HCT116 (cell line): ENCODE results near the gene MEIS1. TPM values are rescaled to one million over a fixed set of nuclear protein-coding genes. Genes with fewer than 3 reads are reported as not detected.

Experiments used
- ATAC-seq: fragments of 200-7000 bp; cut with Tn5 transposase; 2 replicates; pipeline ENCODE4 v1.9.1; 2020; ENCODE audit warnings: mild to moderate bottlenecking, moderate library complexity
- BruUV-seq: library from RNA; stranded (reverse); fragments of 400-500 nt; replicated peaks from 2 replicates; lab custom pipeline; 2021; lab: Mats Ljungman, UMichigan
- CTCF ChIA-PET: fragments of 300-600 bp; sonication (Branson Sonifier 250); formaldehyde crosslinking; loops from one replicate; lab custom pipeline; 2021; ENCODE audit warnings: antibody characterized with exemption; lab: Charles Lee
- POLR2A ChIA-PET: fragments of 300-600, 350-600 bp; sonication (Branson Sonifier 250); formaldehyde crosslinking; loops from one replicate; lab custom pipeline; 2021; ENCODE audit warnings: antibody characterized with exemption; lab: Charles Lee
- RAD21 ChIA-PET, 2 experiments: fragments of 300-600 bp; sonication (Branson Sonifier 250); formaldehyde crosslinking; loops; one replicate each; lab custom pipeline; 2023; ENCODE audit warnings: low total read pairs in 2 of 2; ENCODE audit not compliant: uncharacterized antibody in 2 of 2, unreplicated experiment in 2 of 2, low non-redundant PET in 1 of 2; lab: Charles Lee
- DNase-seq: peaks from one replicate; pipeline ENCODE4 v3.0.0-alpha.2; 2010; ENCODE audit warnings: low read depth, low spot score
- H2AFZ ChIP-seq: fragments of 200-600 bp; shearing (Covaris generic), sonication (generic); 2 replicates; pipeline ENCODE4 v1.6.1; 2017; ENCODE audit warnings: low read depth, mixed run types, mixed read lengths, antibody characterized with exemption, low read length; ENCODE audit not compliant: poor library complexity, severe bottlenecking
- H3K27ac ChIP-seq: 2 replicates; pipeline ENCODE4 v1.5.1; 2012; ENCODE audit warnings: low read depth, low read length
- H3K27me3 ChIP-seq: fragments of 200-600 bp; sonication (generic); 2 replicates; pipeline ENCODE4 v1.6.1; 2016; ENCODE audit warnings: mixed run types, low read length, mixed read lengths; ENCODE audit not compliant: insufficient read depth
- H3K36me3 ChIP-seq, 2 experiments: fragments of 200-500 bp in 1 of 2; fragments of 200-600 bp in 1 of 2; sonication (Bioruptor generic) in 1 of 2; sonication (generic) in 1 of 2; 2 replicates each; pipeline versions ENCODE4 v1.5.1 to v1.6.1; 2014 to 2016; ENCODE audit warnings: low read length in 2 of 2, inconsistent platforms in 1 of 2, mixed read lengths in 1 of 2, mixed run types in 1 of 2; ENCODE audit not compliant: insufficient read depth in 2 of 2, control insufficient read depth in 1 of 2
- H3K4me1 ChIP-seq, 2 experiments: fragments of 200-600 bp in 1 of 2; sonication (generic) in 1 of 2; 2 replicates each; pipeline versions ENCODE4 v1.5.1 to v1.6.1; 2012 to 2017; ENCODE audit warnings: low read length in 2 of 2, inconsistent platforms in 1 of 2, mild to moderate bottlenecking in 1 of 2, mixed read lengths in 1 of 2, mixed run types in 1 of 2, moderate library complexity in 1 of 2; ENCODE audit not compliant: insufficient read depth in 2 of 2, control insufficient read depth in 1 of 2
- H3K4me2 ChIP-seq: fragments of 200-600 bp; sonication (generic); 2 replicates; pipeline ENCODE4 v1.6.1; 2017; ENCODE audit warnings: mixed run types, low read length, mixed read lengths
- H3K4me3 ChIP-seq, 2 experiments: fragments of 200-600 bp in 1 of 2; sonication (generic) in 1 of 2; replicated peaks in 1 of 2; 2 replicates each; pipeline ENCODE4 v1.5.1; 2011 to 2016; ENCODE audit warnings: low read length in 2 of 2, control low read depth in 1 of 2, low read depth in 1 of 2, mild to moderate bottlenecking in 1 of 2, mixed read lengths in 1 of 2, mixed run types in 1 of 2
- H3K79me2 ChIP-seq: fragments of 200-600 bp; sonication (generic); 2 replicates; pipeline ENCODE4 v1.6.1; 2017; ENCODE audit warnings: mild to moderate bottlenecking, mixed run types, low read length, moderate library complexity, mixed read lengths; ENCODE audit not compliant: insufficient read depth
- H3K9ac ChIP-seq: fragments of 200-600 bp; sonication (generic); 2 replicates; pipeline ENCODE4 v1.6.1; 2016; ENCODE audit warnings: low read length, mixed read lengths
- H3K9me2 ChIP-seq: fragments of 200-600 bp; sonication (generic), shearing (Covaris generic); 2 replicates; pipeline ENCODE4 v1.6.1; 2017; ENCODE audit warnings: mixed run types, mild to moderate bottlenecking, moderate library complexity; ENCODE audit not compliant: insufficient read depth
- H3K9me3 ChIP-seq, 2 experiments: fragments of 200-500 bp in 1 of 2; fragments of 200-600 bp in 1 of 2; sonication (Bioruptor generic) in 1 of 2; sonication (generic) in 1 of 2; 2 replicates each; pipeline ENCODE4 v1.6.1; 2014 to 2017; ENCODE audit warnings: low read length in 2 of 2, mixed read lengths in 2 of 2, inconsistent platforms in 1 of 2, low read depth in 1 of 2, mild to moderate bottlenecking in 1 of 2, mixed run types in 1 of 2, moderate library complexity in 1 of 2; ENCODE audit not compliant: control insufficient read depth in 1 of 2, insufficient read depth in 1 of 2
- H4K20me1 ChIP-seq: fragments of 200-600 bp; sonication (generic), shearing (Covaris generic); 2 replicates; pipeline ENCODE4 v1.6.1; 2017; ENCODE audit warnings: mixed run types, mild to moderate bottlenecking, moderate library complexity; ENCODE audit not compliant: insufficient read depth
- CBX3 ChIP-seq: IDR thresholded peaks from 2 replicates; pipeline ENCODE4 v1.6.1; 2012; ENCODE audit warnings: low read depth
- CTCF ChIP-seq, 3 experiments: fragments of 200-600 bp in 1 of 3; sonication (generic) in 1 of 3; IDR thresholded peaks in 2 of 3; conservative IDR thresholded peaks in 1 of 3; 2 replicates each; pipeline ENCODE4 v1.5.1; 2012 to 2017; ENCODE audit warnings: low read depth in 2 of 3, low read length in 2 of 3, antibody characterized with exemption in 1 of 3, borderline replicate concordance in 1 of 3, control low read depth in 1 of 3, mild to moderate bottlenecking in 1 of 3, mixed read lengths in 1 of 3, mixed run types in 1 of 3, moderate library complexity in 1 of 3; ENCODE audit not compliant: insufficient read depth in 1 of 3
- EGR1 ChIP-seq: IDR thresholded peaks from 2 replicates; pipeline ENCODE4 v1.6.1; 2012; ENCODE audit warnings: low read depth
- EZH2phosphoT487 ChIP-seq: fragments of 200-600 bp; IDR thresholded peaks from 2 replicates; pipeline ENCODE4 v1.6.1; 2018; ENCODE audit warnings: antibody characterized with exemption, borderline replicate concordance
- JUND ChIP-seq: IDR thresholded peaks from 2 replicates; pipeline ENCODE4 v1.6.1; 2012
- RAD21 ChIP-seq: IDR thresholded peaks from 2 replicates; pipeline ENCODE4 v1.6.1; 2012; ENCODE audit warnings: low read depth, mild to moderate bottlenecking
- SIN3A ChIP-seq: IDR thresholded peaks from 2 replicates; pipeline ENCODE4 v1.6.1; 2012; ENCODE audit warnings: low read depth
- SRF ChIP-seq: IDR thresholded peaks from 2 replicates; pipeline ENCODE4 v1.6.1; 2012; ENCODE audit warnings: low read depth
- TCF7L2 ChIP-seq: IDR thresholded peaks from 2 replicates; pipeline ENCODE4 v1.7.0; 2011; ENCODE audit warnings: borderline replicate concordance, inconsistent platforms; ENCODE audit not compliant: insufficient read depth, insufficient read length; ENCODE audit errors: extremely low read depth
- YY1 ChIP-seq: IDR thresholded peaks from 2 replicates; pipeline ENCODE4 v1.6.1; 2011; ENCODE audit warnings: low read length, low read depth, moderate library complexity, mild to moderate bottlenecking; ENCODE audit not compliant: insufficient replicate concordance; ENCODE audit errors: extremely low read depth
- ZBTB33 ChIP-seq: IDR thresholded peaks from 2 replicates; pipeline ENCODE4 v1.6.1; 2011; ENCODE audit warnings: mild to moderate bottlenecking, low read length, moderate library complexity; ENCODE audit not compliant: insufficient replicate concordance; ENCODE audit errors: extremely low read depth
- intact Hi-C: fragments of 100-400 bp; cut with micrococcal nuclease; formaldehyde crosslinking; loops from 2 replicates; pipeline ENCODE4 v1.10.0; 2022
- total RNA-seq: library from RNA; stranded (reverse); gene quantifications from one replicate; pipeline ENCODE4 v1.2.1, GENCODE V29; 2021; ENCODE audit not compliant: unreplicated experiment
- TF ChIP-seq, protein P1 (sequence below): IDR thresholded peaks from 2 replicates; pipeline ENCODE4 v1.6.1; 2012; ENCODE audit warnings: low read depth

Gene MEIS1
- total RNA-seq, 1 experiment from 2014 or later = 0.32 TPM

DNA sequence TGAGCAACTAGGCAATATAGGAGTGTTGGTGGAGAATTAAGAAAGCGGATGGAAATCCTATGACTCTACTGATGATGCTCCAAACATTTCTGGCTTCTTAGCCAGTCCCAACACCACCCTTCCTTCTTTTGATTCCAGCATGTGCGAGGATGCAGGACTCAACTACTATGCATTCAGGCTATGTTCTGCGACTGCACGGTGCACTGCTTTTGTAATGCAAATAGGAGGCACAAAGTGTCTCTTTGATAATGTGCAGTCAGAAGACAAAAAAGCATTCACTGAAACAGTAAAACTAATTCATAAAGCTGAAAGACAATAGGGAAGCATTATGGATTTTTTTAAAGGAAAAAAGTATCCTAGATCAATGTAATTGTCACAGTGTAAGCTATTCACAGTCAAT, 106.7 kb downstream of the MEIS1 start:
- POLR2A ChIA-PET = no interaction called here
- no TSS peak for BruUV-seq
- no peak for TF ChIP-seq TCF7L2

DNA sequence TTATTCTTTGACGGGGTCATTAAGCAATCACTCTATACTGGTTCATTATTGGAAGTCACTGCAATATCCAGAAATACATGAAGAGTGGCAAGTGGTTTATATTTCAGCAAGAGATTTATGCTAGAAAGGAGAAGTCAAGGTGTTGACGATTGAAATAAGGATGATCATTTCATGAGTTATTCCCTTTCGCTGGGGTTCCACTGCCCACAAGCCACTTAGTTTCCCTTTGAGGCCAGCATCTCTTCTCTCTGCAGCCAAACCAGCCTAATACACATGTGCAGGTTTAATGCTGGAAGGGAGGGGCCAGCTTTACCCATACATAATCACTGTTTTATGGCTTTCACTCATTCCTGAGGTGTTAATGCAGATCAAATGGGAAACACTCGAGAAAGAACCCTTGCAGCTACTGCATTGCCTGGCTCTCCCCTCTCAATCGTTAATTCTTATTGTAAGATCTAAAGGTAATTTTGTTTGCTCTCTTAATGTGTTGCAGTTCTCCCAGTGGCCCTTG, 108.4 kb downstream of the MEIS1 start:
- Histone ChIP-seq H3K27me3 (peaks cover 12% of the 10 kb centered on the region; the same call in 1 of the 2 replicates), H2AFZ (no peak overlapping the region), H3K36me3 (no peaks in the 10 kb centered on the region), H3K4me2 (no peak overlapping the region), H3K4me1 (no peaks in the 10 kb centered on the region), H3K9ac (no peak overlapping the region), H4K20me1 (no peaks in the 10 kb centered on the region), H3K27ac (no peak overlapping the region), H3K9me3 (no peaks in the 10 kb centered on the region), H3K79me2 (no peaks in the 10 kb centered on the region), H3K9me2 (no peaks in the 10 kb centered on the region), H3K4me3 (no peak overlapping the region)
- BruUV-seq = no TSS peak
- ATAC-seq (no peak), DNase-seq (no peak)
- ChIA-PET RAD21 (no interaction called here), CTCF (no interaction called here), POLR2A (no interaction called here)
- intact Hi-C loops = no loop called here
- no peak for TF ChIP-seq EZH2phosphoT487
- no peak for TF ChIP-seq SRF
- TF ChIP-seq CTCF (IDR thresholded peaks at IDR 0.05 in 2 of 3, conservative IDR thresholded peaks at IDR 0.05 in 1 of 3; ENCODE audit: borderline replicate concordance in 1 of 3, insufficient read depth in 1 of 3, low read depth in 2 of 3, low read length in 2 of 3) = no peak
- no peak for TF ChIP-seq SIN3A
- no peak for TF ChIP-seq YY1
- no peak for TF ChIP-seq EGR1
- TF ChIP-seq, protein P1, sequence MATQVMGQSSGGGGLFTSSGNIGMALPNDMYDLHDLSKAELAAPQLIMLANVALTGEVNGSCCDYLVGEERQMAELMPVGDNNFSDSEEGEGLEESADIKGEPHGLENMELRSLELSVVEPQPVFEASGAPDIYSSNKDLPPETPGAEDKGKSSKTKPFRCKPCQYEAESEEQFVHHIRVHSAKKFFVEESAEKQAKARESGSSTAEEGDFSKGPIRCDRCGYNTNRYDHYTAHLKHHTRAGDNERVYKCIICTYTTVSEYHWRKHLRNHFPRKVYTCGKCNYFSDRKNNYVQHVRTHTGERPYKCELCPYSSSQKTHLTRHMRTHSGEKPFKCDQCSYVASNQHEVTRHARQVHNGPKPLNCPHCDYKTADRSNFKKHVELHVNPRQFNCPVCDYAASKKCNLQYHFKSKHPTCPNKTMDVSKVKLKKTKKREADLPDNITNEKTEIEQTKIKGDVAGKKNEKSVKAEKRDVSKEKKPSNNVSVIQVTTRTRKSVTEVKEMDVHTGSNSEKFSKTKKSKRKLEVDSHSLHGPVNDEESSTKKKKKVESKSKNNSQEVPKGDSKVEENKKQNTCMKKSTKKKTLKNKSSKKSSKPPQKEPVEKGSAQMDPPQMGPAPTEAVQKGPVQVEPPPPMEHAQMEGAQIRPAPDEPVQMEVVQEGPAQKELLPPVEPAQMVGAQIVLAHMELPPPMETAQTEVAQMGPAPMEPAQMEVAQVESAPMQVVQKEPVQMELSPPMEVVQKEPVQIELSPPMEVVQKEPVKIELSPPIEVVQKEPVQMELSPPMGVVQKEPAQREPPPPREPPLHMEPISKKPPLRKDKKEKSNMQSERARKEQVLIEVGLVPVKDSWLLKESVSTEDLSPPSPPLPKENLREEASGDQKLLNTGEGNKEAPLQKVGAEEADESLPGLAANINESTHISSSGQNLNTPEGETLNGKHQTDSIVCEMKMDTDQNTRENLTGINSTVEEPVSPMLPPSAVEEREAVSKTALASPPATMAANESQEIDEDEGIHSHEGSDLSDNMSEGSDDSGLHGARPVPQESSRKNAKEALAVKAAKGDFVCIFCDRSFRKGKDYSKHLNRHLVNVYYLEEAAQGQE = no peak
- no peak for TF ChIP-seq ZBTB33
- TF ChIP-seq CBX3 = no peak
- TF ChIP-seq RAD21 = no peak
- TF ChIP-seq TCF7L2 = no peak
- TF ChIP-seq JUND = no peak

More for the DNA sequence above, 106.7 kb downstream of the MEIS1 start:
- H4K20me1 ChIP-seq = no peaks in the 10 kb centered on the region
- H3K9ac ChIP-seq = no peak overlapping the region
- H2AFZ ChIP-seq = no peak overlapping the region
- H3K79me2 ChIP-seq = no peaks in the 10 kb centered on the region
- ATAC-seq (no peak), DNase-seq (no peak)
- no peak overlapping the region for H3K27ac ChIP-seq
- ChIA-PET RAD21 (no interaction called here), CTCF (no interaction called here)
- H3K36me3 ChIP-seq = no peaks in the 10 kb centered on the region
- no peak overlapping the region for H3K4me3 ChIP-seq
- no peaks in the 10 kb centered on the region for H3K9me3 ChIP-seq
- peaks cover 13% of the 10 kb centered on the region; the same call in 1 of the 2 replicates for H3K27me3 ChIP-seq
- H3K9me2 ChIP-seq = no peaks in the 10 kb centered on the region
- intact Hi-C loops = no loop called here
- no peak overlapping the region for H3K4me2 ChIP-seq
- H3K4me1 ChIP-seq = no peaks in the 10 kb centered on the region
